Activated naive CD4-positive, alpha-beta T cell treated with anti-CD3 and anti-CD28 coated beads, Interleukin-2, amount 50 U/mL, for 72 hours (primary cell): ENCODE results near the gene CGREF1. TPM values are rescaled to one million over a fixed set of nuclear protein-coding genes. Genes with fewer than 3 reads are reported as not detected.

Experiments used
- ATAC-seq, 2 donors: fragments of 150-1000 bp; cut with Tn5 transposase; 2 replicates each; pipeline ENCODE4 v1.10.0; 2021; ENCODE audit warnings: mild to moderate bottlenecking in 2 of 2, moderate library complexity in 2 of 2
- DNase-seq, 2 donors: peaks; one replicate each; pipeline ENCODE4 v3.0.0; 2021 to 2022; ENCODE audit warnings: low spot score in 2 of 2
- H3K27ac Mint-ChIP-seq, 2 donors: one replicate each; pipeline ENCODE4 v1.8.0; 2022; ENCODE audit warnings: mild to moderate bottlenecking in 2 of 2, mixed read lengths in 2 of 2
- H3K36me3 Mint-ChIP-seq, 2 donors: one replicate each; pipeline ENCODE4 v1.8.0; 2022; ENCODE audit warnings: mixed read lengths in 2 of 2
- H3K9me3 Mint-ChIP-seq, 2 donors: one replicate each; pipeline ENCODE4 v1.8.0; 2022; ENCODE audit warnings: mixed read lengths in 2 of 2
- total RNA-seq, 2 donors: library from RNA; stranded (reverse); gene quantifications; one replicate each; pipeline ENCODE4 v1.2.3, GENCODE V29; 2022

CGREF1 gene
- total RNA-seq, 2 donors from 2014 or later: 0.50 to 15.8 TPM

DNA sequence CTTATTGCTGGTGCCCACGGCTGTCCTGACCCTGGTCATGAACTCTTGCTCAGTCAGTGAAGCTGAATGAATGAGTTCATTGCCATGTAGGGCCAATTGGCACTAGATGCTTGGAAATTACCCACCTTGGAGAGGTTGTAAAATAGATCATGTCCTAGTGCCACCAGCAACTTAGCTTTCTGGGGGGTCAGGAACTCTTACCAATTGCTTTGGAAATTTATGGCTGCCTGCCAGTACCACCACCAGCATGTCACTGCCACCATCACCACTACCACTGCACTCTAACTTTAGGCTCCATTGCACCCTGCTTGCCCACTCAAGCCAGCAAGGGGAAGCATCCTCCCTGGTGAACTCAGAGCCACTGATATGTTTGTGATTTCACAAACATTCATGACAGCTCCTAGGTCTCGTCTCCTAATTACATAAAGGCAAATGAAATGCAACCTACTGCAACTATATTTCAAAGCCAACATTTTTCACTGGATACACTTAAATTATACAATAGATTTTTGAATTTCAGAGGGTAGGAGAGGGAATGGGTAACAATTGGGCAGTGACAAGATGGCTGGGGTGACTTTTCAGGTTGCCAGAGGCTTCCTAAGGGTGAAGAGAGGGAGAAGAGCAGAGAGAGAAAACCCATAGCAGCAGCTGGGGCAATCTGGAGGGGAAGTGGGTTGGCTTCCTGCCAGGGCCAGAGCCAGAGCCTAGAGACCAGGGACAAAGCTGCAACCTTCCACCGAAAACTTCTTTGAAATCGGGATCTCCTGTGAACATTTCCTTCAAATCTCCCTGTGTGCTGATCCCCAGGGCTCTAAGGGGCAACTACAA, 44.0 kb downstream of the CGREF1 start:
- H3K9me3 Mint-ChIP-seq: no peaks in the 10 kb centered on the region
- peak overlapping the region; percentile 7 to 72 for H3K27ac Mint-ChIP-seq
- no peak for ATAC-seq
- peak in 1 of 2 donors; percentile 40 for DNase-seq
- H3K36me3 Mint-ChIP-seq: peaks cover 8 to 10% of the 10 kb centered on the region in 2 donors

GRCh38 chr2:27073782-27074181, 45.1 kb downstream of the CGREF1 start:
- peak overlapping the region in 1 of 2 donors; percentile 22 for H3K27ac Mint-ChIP-seq
- DNase-seq (no peak), ATAC-seq (no peak)
- H3K9me3 Mint-ChIP-seq: no peaks in the 10 kb centered on the region
- H3K36me3 Mint-ChIP-seq: peaks cover 20 to 22% of the 10 kb centered on the region in 2 donors

- no peak for ATAC-seq
- Mint-ChIP-seq H3K36me3 (peaks cover 29 to 31% of the 10 kb centered on the region in 2 donors), H3K9me3 (no peaks in the 10 kb centered on the region), H3K27ac (peak overlapping the region in 1 of 2 donors; percentile 71)
- DNase-seq: no peak
Measured at GRCh38 chr2:27072920-27073319, 46.0 kb downstream of the CGREF1 start.

GRCh38 chr2:27071990-27072830, 46.7 kb downstream of the CGREF1 start:
- Mint-ChIP-seq H3K9me3 (no peaks in the 10 kb centered on the region), H3K27ac (peak overlapping the region; percentile 71 to 92), H3K36me3 (peaks cover 29 to 31% of the 10 kb centered on the region in 2 donors)
- peak; percentile 30 to 42 for ATAC-seq
- DNase-seq: no peak

DNA sequence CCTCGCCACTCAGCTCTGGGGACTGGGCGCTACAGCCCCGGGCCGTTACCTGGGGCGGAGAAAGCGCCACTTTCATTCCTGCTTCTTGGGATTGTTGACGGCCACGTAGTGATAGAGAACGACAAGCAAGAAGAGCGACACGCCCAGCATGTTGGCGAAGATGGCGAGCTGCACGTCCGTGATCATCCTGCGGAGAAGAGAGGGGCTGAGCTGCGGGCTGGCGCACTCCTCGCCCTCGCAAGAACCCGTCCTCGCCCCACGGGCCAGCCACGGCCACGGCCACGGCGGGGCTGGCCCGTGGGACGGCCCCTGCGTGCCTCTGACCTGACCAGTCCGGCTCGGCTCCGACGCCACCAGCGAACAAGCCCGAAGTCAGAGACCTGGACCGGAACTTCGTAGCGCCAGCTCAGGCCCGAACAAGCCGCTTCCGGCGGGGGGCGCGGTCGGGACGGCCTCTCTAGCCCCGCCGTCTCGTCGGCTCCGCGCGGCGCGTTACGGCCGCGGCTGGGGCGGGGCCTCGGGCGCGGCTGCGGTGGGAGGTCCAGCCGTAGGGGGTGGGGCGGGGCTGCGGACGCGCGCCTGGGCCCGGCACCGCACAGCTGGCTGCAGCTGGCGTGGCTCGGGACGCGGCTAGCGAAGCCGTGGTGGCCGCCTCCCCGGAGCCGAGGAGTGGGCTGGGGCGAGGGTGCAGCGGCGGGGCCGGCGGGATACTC, 47.5 kb downstream of the CGREF1 start, which contains the start of gene OST4:
Gene OST4 (minus strand): TSS at position 378 of the 713 bp plus-strand sequence.
- ATAC-seq (peak; percentile 94 to 95), DNase-seq (peak; percentile 93 to 95)
- H3K36me3 Mint-ChIP-seq: peaks cover 30 to 33% of the 10 kb centered on the region in 2 donors
- peak within 1 kb of the TSS; percentile 94 to 97 for H3K27ac Mint-ChIP-seq
- no peaks in the 10 kb centered on the region for H3K9me3 Mint-ChIP-seq

- peaks cover 36 to 40% of the 10 kb centered on the region in 2 donors for H3K36me3 Mint-ChIP-seq
- no peaks in the 10 kb centered on the region for H3K9me3 Mint-ChIP-seq
- no peak for DNase-seq
- peak overlapping the region; percentile 94 to 97 for H3K27ac Mint-ChIP-seq
- no peak for ATAC-seq
Measured at GRCh38 chr2:27070653-27071276, 48.2 kb downstream of the CGREF1 start.

- no peak for DNase-seq
- H3K9me3 Mint-ChIP-seq: no peaks in the 10 kb centered on the region
- peak overlapping the region; percentile 94 to 97 for H3K27ac Mint-ChIP-seq
- no peak for ATAC-seq
- H3K36me3 Mint-ChIP-seq: peaks cover 40 to 42% of the 10 kb centered on the region in 2 donors
Measured at GRCh38 chr2:27069961-27070618, 48.8 kb downstream of the CGREF1 start.

DNA sequence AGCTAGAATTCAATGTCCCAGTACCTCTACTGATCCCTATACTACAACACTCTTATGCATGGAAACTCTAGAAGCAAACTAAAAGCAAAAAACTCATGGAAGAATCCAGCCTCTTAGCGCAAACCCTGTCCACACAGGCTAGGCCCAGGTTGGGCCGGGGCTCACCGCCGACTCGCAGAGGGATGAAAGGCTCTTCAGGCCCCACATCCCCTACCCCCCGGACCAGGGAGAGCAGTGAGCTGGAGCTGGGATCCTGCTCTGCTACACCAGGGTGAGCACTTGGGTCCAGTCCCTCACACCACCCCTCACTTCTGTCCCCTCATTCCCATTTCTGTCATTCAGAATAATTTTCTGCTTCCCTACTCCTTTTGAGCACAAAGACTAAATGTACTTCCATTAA, 49.5 kb downstream of the CGREF1 start:
- H3K9me3 Mint-ChIP-seq: no peaks in the 10 kb centered on the region
- H3K36me3 Mint-ChIP-seq: peaks cover 41 to 42% of the 10 kb centered on the region in 2 donors
- H3K27ac Mint-ChIP-seq: peak overlapping the region; percentile 90 to 94
- no peak for ATAC-seq
- no peak for DNase-seq

DNA sequence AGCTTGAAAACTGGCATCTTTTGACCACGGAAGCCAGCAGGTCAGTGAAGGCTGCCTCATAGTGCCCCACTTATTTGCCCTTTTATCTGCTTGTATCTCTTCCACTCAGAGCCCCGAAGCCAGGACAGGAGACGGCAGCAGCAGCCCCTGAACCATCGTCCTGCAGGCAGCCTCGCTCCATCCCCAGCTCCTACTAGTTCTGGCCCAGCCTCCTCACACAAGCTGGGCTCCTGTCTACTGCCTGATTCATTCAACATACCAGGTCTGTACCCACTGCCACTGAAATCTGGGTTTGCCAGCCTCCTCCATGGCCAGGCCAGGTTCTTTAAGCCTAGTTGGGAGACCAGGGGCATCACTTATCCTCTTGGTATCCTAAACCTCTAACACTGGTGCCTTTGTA, 51.5 kb downstream of the CGREF1 start:
- ATAC-seq: no peak
- no peak for DNase-seq
- H3K9me3 Mint-ChIP-seq: no peaks in the 10 kb centered on the region
- peak overlapping the region in 1 of 2 donors; percentile 44 for H3K27ac Mint-ChIP-seq
- H3K36me3 Mint-ChIP-seq: peaks cover 42 to 54% of the 10 kb centered on the region in 2 donors

DNA sequence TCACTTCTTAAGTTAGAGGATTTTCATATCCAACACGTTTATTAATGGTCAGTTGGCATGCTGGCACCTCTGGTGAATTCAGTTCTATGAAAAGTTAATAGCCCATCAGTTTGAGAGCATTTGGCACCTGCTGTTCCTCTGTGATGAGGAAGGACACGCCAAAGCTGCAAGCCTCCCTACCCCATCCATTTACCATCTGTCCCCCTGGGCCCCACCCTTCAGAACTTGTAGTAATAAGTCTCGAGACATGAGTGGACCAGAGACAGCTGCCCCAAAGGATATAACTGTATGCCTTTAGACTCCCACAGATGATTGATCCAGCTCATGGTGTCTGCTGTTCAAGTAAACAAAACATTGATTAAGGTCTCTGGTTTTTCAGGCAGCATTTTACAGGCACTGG, 53.8 kb downstream of the CGREF1 start:
- DNase-seq (no peak), ATAC-seq (no peak)
- Mint-ChIP-seq H3K36me3 (peaks cover 34 to 48% of the 10 kb centered on the region in 2 donors), H3K27ac (peak overlapping the region in 1 of 2 donors; percentile 4), H3K9me3 (no peaks in the 10 kb centered on the region)

- ATAC-seq (no peak), DNase-seq (no peak)
- H3K9me3 Mint-ChIP-seq: no peaks in the 10 kb centered on the region
- peaks cover under 1 to 24% of the 10 kb centered on the region in 2 donors for H3K36me3 Mint-ChIP-seq
- H3K27ac Mint-ChIP-seq: peak overlapping the region in 1 of 2 donors; percentile 9
Measured at GRCh38 chr2:27060323-27060722, 58.6 kb downstream of the CGREF1 start.

GRCh38 chr2:27059141-27059820, 59.6 kb downstream of the CGREF1 start:
- Mint-ChIP-seq H3K36me3 (peaks cover 0 to 26% of the 10 kb centered on the region in 2 donors), H3K9me3 (no peaks in the 10 kb centered on the region), H3K27ac (no peak overlapping the region)
- ATAC-seq (no peak), DNase-seq (no peak)

DNA sequence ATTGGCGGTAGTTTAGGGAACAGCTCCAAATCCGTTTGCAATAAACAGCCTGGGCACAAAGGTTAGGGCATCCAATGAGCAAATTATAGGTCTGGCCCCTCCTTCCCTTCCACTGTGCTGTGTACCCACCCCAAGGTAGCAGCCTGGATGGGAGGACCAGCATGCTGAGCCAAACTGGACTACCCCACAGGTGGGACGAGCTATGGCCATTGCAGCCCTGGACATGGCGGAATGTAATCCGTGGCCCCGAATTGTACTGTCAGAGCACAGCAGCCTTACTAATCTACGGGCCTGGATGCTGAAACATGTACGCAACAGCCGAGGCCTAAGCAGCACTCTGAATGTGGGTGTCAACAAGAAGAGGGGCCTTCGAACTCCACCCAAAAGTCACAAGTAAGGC, 60.7 kb downstream of the CGREF1 start:
- H3K27ac Mint-ChIP-seq: no peak overlapping the region
- no peak for DNase-seq
- H3K36me3 Mint-ChIP-seq: peaks cover 0 to 21% of the 10 kb centered on the region in 2 donors
- ATAC-seq: no peak
- H3K9me3 Mint-ChIP-seq: no peaks in the 10 kb centered on the region

DNA sequence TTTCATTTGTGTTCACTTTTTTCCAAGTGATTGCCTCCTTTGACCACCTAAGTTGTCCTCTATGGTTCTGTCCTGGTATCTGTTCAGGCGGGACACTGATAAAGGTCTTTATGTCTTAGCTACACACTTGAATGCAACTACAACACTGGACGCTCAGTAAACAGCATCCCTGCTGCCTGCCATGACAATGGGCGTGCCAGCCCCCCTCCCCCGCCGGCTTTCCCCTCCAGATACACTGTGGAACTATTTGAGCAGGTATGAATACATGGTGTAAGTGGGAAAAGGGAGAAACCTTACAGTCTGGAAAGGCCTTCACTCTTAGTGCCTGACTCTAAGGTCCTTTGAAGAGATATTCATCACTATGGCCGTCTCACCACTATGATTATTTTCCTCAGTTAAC, 61.7 kb downstream of the CGREF1 start:
- no peaks in the 10 kb centered on the region for H3K9me3 Mint-ChIP-seq
- no peak for ATAC-seq
- DNase-seq: no peak
- peak overlapping the region in 1 of 2 donors; percentile 14 for H3K27ac Mint-ChIP-seq
- H3K36me3 Mint-ChIP-seq: peaks cover 0 to 12% of the 10 kb centered on the region in 2 donors

- peaks cover 10 to 21% of the 10 kb centered on the region in 2 donors for H3K36me3 Mint-ChIP-seq
- ATAC-seq: no peak
Measured at GRCh38 chr2:27054721-27055120, 64.2 kb downstream of the CGREF1 start.

More at GRCh38 chr2:27054721-27055120, 64.2 kb downstream of the CGREF1 start:
- Mint-ChIP-seq H3K9me3 (no peaks in the 10 kb centered on the region), H3K27ac (peak overlapping the region in 1 of 2 donors; percentile 87)
- DNase-seq: no peak
